Left renal cortex interstitium (tissue), 4 donors: ENCODE measurements around the gene NME5. TPM values are rescaled to one million over a fixed set of nuclear protein-coding genes. Genes with fewer than 3 reads are reported as not detected.
A peak's percentile ranks its signal among the peaks of the same experiment; 100 is the strongest.
"Not testable (repeated sequence)": the region's sequence is repeated elsewhere in the genome, so short reads cannot be mapped to it uniquely, and the experiment has no call there.

Source experiments
- DNase-seq, 4 donors: peaks; one replicate each; pipeline ENCODE4 v3.0.0-alpha.2; 2013; ENCODE audit warnings: low read depth in 4 of 4, low spot score in 2 of 4, missing footprints in 1 of 4
- polyA plus RNA-seq, 4 donors: library from polyadenylated mRNA; unstranded; fragments of 120-200 nt; gene quantifications; one replicate each; pipeline ENCODE4 v1.2.1, GENCODE V29; 2013; ENCODE audit not compliant: insufficient read length in 4 of 4

Gene NME5
- polyA plus RNA-seq, 4 donors, result 22.4 to 27.6 (median 25.0) TPM

GRCh38 chr5:138083702-138084101 is 55.5 kb downstream of the NME5 start, which contains the start of gene WNT8A:
TSS of gene WNT8A (plus strand) at chr5:138084033. CDS start at chr5:138084128, 95 bp downstream.
- DNase-seq, result no peak

GRCh38 chr5:138082033-138082432 is 57.2 kb downstream of the NME5 start:
- no peak for DNase-seq

- no peak for DNase-seq
These were observed 61.1 kb downstream of the NME5 start for GRCh38 chr5:138078006-138078643.

- DNase-seq, result peak; percentile 24 to 58 (median 28)
These were observed 62.0 kb downstream of the NME5 start for GRCh38 chr5:138077064-138077696.

GRCh38 chr5:138070026-138070425 is 69.2 kb downstream of the NME5 start:
- not testable (repeated sequence) for DNase-seq

GRCh38 chr5:138068742-138069600 is 70.3 kb downstream of the NME5 start:
- DNase-seq, result no peak

GRCh38 chr5:138067945-138068344 is 71.3 kb downstream of the NME5 start:
- no peak for DNase-seq

Other genes with a start within 250 kb of the NME5 start
- gene PKD2L2, start 250.0 kb downstream of the NME5 start, polyA plus RNA-seq, result under 1 TPM in 3 of 4 donors, not detected in 1; 0.31 to 0.84 (median 0.46) TPM
- gene FAM13B, start 106.3 kb downstream of the NME5 start, polyA plus RNA-seq, result 10 to 100 TPM; 49.0 to 63.4 (median 52.1) TPM
- gene WNT8A, start 55.4 kb downstream of the NME5 start, polyA plus RNA-seq, result under 1 TPM; 0.10 to 0.32 (median 0.21) TPM
- 100 to 1,000 TPM in 3 of 4 donors, 10 to 100 TPM in 1; 86.8 to 217 (median 147) TPM for gene BRD8, start 39.2 kb upstream of the NME5 start, polyA plus RNA-seq
- 10 to 100 TPM; 37.7 to 46.0 (median 40.1) TPM for gene KIF20A, start 39.7 kb upstream of the NME5 start, polyA plus RNA-seq
- gene CDC23, start 73.9 kb upstream of the NME5 start, polyA plus RNA-seq, result 10 to 100 TPM; 56.6 to 67.5 (median 60.7) TPM
- gene GFRA3, start 135.2 kb upstream of the NME5 start, polyA plus RNA-seq, result 1 to 10 TPM; 2.7 to 4.9 (median 3.7) TPM
- gene CDC25C, start 192.4 kb upstream of the NME5 start, polyA plus RNA-seq, result 1 to 10 TPM; 6.6 to 8.2 (median 7.6) TPM
- gene FAM53C, start 198.8 kb upstream of the NME5 start, polyA plus RNA-seq, result 10 to 100 TPM; 29.6 to 39.9 (median 31.8) TPM
- 10 to 100 TPM; 82.0 to 98.8 (median 93.8) TPM for gene KDM3B, start 213.3 kb upstream of the NME5 start, polyA plus RNA-seq